ENCODE data around the gene EIF4E1B.

EIF4E1B gene

DNA sequence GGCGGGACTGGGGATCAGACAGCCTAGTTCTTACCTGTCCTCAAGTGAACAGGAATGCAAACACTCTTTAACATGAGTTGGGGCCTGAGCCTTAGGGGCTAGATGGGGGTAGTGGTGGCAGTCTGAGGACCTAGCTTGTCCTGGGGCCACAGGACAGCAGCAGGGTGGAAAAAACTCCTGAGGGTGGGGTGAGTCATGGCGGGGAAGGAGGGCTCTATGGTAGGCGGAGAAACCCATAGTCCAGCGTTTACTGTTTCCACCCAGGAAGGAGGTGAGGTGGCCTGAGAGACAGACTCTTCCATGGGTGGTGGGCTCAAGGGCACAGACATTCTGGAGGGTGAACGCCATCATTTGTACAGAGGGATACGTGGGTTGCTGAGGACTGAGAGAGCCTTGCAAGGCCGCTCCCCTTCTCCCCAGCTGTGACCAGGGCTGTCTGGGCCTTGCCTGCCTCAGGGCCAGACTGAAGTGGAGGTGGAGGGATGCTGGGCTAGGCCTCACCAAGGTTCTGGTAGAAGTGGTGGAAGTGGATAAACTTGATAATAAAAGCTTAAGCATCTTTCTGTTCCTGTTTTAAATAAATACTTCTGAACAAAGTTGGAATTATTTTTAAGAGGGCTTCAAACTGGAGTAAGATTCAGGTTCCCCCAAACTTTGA is 15.7 kb downstream of the EIF4E1B start:
- peak overlapping the region; percentile 90 for H3K4me3 ChIP-seq
- no peak overlapping the region for H3K9ac ChIP-seq (ENCODE audit: insufficient read length)
- no peaks in the 10 kb centered on the region for H3K36me3 ChIP-seq (ENCODE audit: insufficient read depth, low read length)
- H3K9me3 ChIP-seq (ENCODE audit: low read depth, low read length) = no peaks in the 10 kb centered on the region
- no peak for DNase-seq (ENCODE audit: low read depth, low spot score)
- H3K27ac ChIP-seq = no peak overlapping the region
- TF ChIP-seq EZH2 (IDR thresholded peaks at IDR 0.05) (no peak), POLR2AphosphoS5 (IDR thresholded peaks at IDR 0.05; ENCODE audit: borderline replicate concordance, low read depth, low read length) (no peak), FOXP2 (optimal IDR thresholded peaks at IDR 0.05; ENCODE audit: control extremely low read depth, extremely low read length, insufficient read depth) (no peak)

DNA sequence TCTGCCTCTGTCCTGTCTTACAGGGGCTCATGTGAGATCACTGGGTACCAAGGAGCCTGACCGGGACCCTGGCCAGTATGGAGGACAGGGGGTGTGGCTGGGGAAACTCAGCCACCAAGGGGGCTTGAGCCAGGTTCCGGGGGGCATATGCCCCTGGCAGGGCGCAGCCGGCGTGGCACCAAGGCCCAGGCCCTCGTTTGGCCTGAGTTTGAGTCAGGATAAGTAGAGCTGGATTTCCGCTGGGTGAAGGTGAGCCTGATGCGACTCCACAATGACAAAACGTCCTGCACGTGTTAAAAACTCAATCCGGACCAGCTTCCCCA is 16.2 kb downstream of the EIF4E1B start:
- Histone ChIP-seq H3K4me3 (peak overlapping the region; percentile 90), H3K9me3 (ENCODE audit: low read depth, low read length) (no peaks in the 10 kb centered on the region), H3K36me3 (ENCODE audit: insufficient read depth, low read length) (no peaks in the 10 kb centered on the region), H3K9ac (ENCODE audit: insufficient read length) (peak overlapping the region; percentile 42), H3K27ac (no peak overlapping the region)
- TF ChIP-seq FOXP2 (optimal IDR thresholded peaks at IDR 0.05; ENCODE audit: control extremely low read depth, extremely low read length, insufficient read depth) (no peak), POLR2AphosphoS5 (IDR thresholded peaks at IDR 0.05; ENCODE audit: borderline replicate concordance, low read depth, low read length) (no peak), EZH2 (IDR thresholded peaks at IDR 0.05) (no peak)
- DNase-seq (ENCODE audit: low read depth, low spot score) = no peak

DNA sequence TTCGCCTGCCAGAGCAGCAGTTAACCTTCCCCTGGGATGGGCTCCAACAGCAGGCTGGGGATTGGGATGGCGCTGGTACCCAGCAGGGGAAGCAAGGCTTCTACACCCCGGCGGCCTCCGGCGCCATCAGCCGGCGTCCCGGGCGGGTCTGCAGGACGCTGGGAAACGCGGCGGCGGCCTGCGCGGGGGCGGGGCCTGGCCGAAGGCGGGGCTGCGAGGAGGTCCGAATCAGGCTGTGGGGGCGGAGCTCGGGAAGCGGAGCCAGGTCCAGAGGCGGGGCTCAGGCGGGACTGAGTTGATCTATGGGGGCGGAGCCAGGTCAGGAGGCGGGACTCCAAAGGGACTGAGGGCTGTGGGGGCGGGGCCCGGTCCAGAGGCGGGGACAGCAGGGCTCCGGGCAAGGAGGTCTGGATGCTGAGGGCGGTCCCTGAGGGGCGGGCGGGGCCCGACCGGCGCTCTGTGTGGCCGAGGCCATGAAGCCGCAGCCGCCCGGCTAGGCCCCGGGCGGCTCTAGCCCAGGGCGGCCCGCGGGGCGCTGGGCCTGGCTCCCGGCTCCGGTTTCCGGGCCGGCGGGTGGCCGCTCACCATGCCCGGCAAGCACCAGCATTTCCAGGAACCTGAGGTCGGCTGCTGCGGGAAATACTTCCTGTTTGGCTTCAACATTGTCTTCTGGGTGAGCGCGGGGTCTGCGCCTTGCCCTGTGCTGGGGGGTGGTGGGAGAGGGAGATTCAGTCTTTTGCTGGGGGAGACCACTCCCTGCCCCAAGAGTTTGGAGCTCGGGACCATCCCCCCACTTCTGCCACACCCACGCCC is 16.8 kb downstream of the EIF4E1B start, which contains the start of gene TSPAN17:
TSS of gene TSPAN17 (plus strand) at position 455 of the 813 bp plus-strand sequence. CDS start at position 587, 132 bp downstream.
- TF ChIP-seq POLR2AphosphoS5 (IDR thresholded peaks at IDR 0.05; ENCODE audit: borderline replicate concordance, low read depth, low read length) = peak; percentile 92
- TF ChIP-seq FOXP2 (optimal IDR thresholded peaks at IDR 0.05; ENCODE audit: control extremely low read depth, extremely low read length, insufficient read depth) = no peak
- Histone ChIP-seq H3K9me3 (ENCODE audit: low read depth, low read length) (no peaks in the 10 kb centered on the region), H3K36me3 (ENCODE audit: insufficient read depth, low read length) (no peaks in the 10 kb centered on the region), H3K27ac (no peak within 1 kb of the TSS), H3K4me3 (peak within 1 kb of the TSS; percentile 90), H3K9ac (ENCODE audit: insufficient read length) (peak within 1 kb of the TSS; percentile 62)
- peak; percentile 68 for DNase-seq (ENCODE audit: low read depth, low spot score)

DNA sequence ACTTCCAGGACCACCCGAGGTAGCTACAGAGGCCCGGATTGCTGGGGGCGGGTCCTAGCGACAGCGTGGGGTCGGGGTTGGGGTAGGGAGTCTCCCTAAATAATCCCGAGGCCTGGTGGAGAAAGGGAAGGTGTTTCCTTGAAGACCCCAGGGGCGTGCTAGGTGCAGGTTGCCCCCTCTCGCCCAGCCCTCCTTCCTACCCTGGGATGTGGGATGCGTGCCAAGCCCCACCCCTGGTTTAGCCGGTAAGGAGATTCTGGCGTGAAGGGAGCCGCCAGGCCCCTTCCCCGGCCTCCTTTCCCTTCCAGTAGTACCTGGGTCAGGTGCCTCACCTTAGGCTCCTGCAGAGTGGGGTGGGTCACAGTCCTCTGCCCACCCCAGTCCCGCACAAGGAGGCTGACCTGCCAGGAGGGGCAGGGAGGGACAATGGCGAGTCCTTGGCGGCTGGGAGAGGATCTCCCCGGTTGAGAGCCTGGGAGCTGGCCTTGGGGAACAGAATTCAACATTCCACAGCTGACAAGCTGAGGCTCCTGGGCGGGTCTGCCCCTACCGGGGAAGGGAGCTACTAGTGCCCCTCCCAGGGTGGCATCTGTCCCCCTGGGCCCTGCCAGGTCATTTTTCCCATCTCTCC is 17.5 kb downstream of the EIF4E1B start:
- DNase-seq (ENCODE audit: low read depth, low spot score) = no peak
- Histone ChIP-seq H3K9me3 (ENCODE audit: low read depth, low read length) (no peaks in the 10 kb centered on the region), H3K27ac (no peak overlapping the region), H3K9ac (ENCODE audit: insufficient read length) (peak overlapping the region; percentile 62), H3K36me3 (ENCODE audit: insufficient read depth, low read length) (no peaks in the 10 kb centered on the region), H3K4me3 (peak overlapping the region; percentile 90)
- TF ChIP-seq FOXP2 (optimal IDR thresholded peaks at IDR 0.05; ENCODE audit: control extremely low read depth, extremely low read length, insufficient read depth) = no peak

DNA sequence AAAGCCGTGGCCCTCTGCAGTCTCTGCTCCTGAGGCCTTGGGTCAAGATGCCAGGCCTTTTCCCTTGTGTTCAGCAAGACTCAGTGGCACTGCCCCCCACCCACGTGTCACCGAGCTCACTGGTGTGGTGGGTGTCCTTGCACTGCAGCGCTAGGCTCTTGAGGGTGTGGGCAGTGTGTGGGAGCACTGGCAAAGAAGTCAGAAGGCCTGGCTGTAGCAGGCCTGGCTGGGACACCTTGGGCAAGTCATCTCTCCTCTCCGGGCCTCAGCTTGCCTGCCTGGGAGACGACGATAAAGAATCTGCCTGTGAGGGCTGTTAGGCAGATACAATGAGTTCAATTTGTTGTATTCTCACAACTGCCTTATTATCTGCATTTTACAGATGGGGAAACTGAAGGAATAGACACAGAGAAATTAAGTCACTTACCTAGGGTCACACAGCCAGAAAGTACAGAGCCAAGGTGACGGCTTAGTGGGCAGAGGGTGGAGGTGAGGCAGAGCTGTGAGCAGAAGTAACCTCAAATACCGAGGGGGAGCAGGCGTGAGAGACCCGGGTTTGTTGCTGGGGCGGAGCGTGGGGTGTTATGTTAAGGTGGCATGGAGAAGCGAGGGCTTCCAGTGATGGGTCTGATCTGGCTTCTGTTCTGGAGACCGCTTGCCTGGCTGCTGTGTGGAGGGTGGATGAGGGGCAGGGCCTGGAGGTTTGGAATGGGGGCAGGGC is 18.2 kb downstream of the EIF4E1B start:
- Histone ChIP-seq H3K9ac (ENCODE audit: insufficient read length) (no peak overlapping the region), H3K36me3 (ENCODE audit: insufficient read depth, low read length) (no peaks in the 10 kb centered on the region), H3K9me3 (ENCODE audit: low read depth, low read length) (no peaks in the 10 kb centered on the region), H3K4me3 (peak overlapping the region; percentile 90; the same call in 1 of the 2 replicates), H3K27ac (no peak overlapping the region)
- TF ChIP-seq FOXP2 (optimal IDR thresholded peaks at IDR 0.05; ENCODE audit: control extremely low read depth, extremely low read length, insufficient read depth) = no peak
- TF ChIP-seq POLR2AphosphoS5 (IDR thresholded peaks at IDR 0.05; ENCODE audit: borderline replicate concordance, low read depth, low read length) = no peak
- TF ChIP-seq EZH2 (IDR thresholded peaks at IDR 0.05) = no peak
- DNase-seq (ENCODE audit: low read depth, low spot score) = no peak

DNA sequence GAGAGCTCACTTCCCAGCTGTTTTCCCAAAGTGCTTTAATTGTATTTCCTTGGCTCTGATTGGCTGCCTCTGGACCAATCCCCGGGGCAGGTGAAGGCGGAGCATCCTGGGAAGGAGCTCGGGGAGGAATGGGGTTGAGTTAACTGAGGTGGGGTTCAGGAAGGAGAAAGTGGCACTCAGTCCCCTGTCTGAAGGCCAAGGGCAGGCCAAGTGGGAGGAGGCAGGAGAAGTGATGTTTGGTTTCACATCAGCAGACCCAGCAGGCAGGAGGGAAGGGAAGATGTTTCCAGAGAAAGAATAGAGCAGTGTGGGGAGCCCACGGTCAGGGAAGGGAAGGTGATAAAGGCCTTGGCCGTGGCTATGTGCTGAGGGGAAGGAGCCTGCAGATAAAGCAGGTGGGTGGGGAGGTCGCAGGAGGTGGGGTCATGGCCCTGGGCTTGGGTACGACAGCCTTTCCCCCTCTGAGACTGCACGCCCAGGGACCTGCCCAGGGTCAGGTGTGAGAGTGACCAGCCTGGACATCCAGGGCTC is 19.9 kb downstream of the EIF4E1B start:
- Histone ChIP-seq H3K4me3 (no peak overlapping the region), H3K9ac (ENCODE audit: insufficient read length) (no peak overlapping the region), H3K27ac (no peak overlapping the region), H3K36me3 (ENCODE audit: insufficient read depth, low read length) (no peaks in the 10 kb centered on the region), H3K9me3 (ENCODE audit: low read depth, low read length) (no peaks in the 10 kb centered on the region)
- TF ChIP-seq POLR2AphosphoS5 (IDR thresholded peaks at IDR 0.05; ENCODE audit: borderline replicate concordance, low read depth, low read length) = no peak
- no peak for TF ChIP-seq FOXP2 (optimal IDR thresholded peaks at IDR 0.05; ENCODE audit: control extremely low read depth, extremely low read length, insufficient read depth)
- TF ChIP-seq EZH2 (IDR thresholded peaks at IDR 0.05) = no peak
- DNase-seq (ENCODE audit: low read depth, low spot score) = no peak

DNA sequence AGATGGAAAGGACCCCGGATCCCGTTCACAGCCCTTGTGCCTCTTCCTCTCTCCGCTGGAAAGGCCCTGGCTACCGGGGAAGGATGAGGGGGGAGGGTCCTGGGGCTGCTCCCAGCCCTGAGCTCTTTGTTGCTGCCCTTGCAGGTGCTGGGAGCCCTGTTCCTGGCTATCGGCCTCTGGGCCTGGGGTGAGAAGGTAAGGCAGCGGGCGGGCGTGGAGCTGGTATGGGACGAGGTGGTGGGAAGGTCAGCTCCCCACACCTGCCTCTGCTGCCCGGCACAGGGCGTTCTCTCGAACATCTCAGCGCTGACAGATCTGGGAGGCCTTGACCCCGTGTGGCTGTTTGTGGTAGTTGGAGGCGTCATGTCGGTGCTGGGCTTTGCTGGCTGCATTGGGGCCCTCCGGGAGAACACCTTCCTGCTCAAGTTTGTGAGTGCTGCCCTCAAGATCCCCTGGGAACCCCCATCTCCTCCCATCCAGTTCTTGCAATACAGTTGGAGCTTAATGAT is 21.1 kb downstream of the EIF4E1B start:
- Histone ChIP-seq H3K4me3 (no peak overlapping the region), H3K27ac (no peak overlapping the region), H3K9ac (ENCODE audit: insufficient read length) (no peak overlapping the region), H3K36me3 (ENCODE audit: insufficient read depth, low read length) (no peaks in the 10 kb centered on the region), H3K9me3 (ENCODE audit: low read depth, low read length) (no peaks in the 10 kb centered on the region)
- TF ChIP-seq FOXP2 (optimal IDR thresholded peaks at IDR 0.05; ENCODE audit: control extremely low read depth, extremely low read length, insufficient read depth) (no peak), EZH2 (IDR thresholded peaks at IDR 0.05) (no peak), POLR2AphosphoS5 (IDR thresholded peaks at IDR 0.05; ENCODE audit: borderline replicate concordance, low read depth, low read length) (no peak)
- DNase-seq (ENCODE audit: low read depth, low spot score) = no peak

Data from SK-N-MC (cell line).